Activated CD8-positive, alpha-beta memory T cell treated with anti-CD3 and anti-CD28 coated beads for 24 hours (primary cell): ENCODE data around the gene HMGCLL1.

Source experiments
- DNase-seq: peaks from one replicate; pipeline ENCODE4 v3.0.0-alpha.2; 2020

The HMGCLL1 gene

DNA sequence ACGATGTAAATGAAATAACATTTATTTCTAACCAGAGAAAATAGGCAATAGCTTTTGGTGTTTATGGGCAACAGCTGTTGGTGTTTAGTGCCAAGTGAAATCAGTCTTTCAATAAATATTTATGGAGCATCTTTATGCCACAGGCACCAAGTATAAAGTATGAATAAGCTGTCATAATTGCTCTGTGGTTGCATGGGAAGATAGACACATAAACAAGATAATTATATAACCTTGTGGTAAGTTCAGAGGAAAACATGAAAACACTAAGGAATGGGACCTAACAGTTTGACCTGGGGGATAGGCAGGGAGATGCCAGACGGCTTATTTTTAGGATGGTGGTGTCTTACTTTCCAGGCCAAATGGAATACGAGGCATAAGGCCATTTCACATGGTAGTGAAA is 140.8 kb downstream of the HMGCLL1 start:
- DNase-seq: no peak

DNA sequence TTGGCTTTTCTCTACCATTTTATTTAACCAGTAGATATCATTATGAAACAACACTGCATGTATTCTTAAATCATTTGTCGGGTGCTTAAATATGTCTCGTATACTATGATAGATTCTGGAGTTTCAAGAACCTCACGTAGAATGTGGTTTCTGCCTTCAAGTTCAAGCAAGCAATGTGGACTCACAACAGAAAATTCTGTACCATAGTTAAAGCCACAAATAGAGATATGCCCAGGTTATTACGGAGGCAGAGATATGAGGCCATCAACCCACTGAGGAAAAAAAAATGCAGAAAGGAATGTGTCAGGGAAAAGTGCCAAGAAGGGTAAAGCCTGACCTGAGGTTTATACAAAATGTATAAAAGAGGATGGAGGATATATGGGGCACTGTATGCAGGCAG is 141.9 kb downstream of the HMGCLL1 start:
- DNase-seq: no peak

DNA sequence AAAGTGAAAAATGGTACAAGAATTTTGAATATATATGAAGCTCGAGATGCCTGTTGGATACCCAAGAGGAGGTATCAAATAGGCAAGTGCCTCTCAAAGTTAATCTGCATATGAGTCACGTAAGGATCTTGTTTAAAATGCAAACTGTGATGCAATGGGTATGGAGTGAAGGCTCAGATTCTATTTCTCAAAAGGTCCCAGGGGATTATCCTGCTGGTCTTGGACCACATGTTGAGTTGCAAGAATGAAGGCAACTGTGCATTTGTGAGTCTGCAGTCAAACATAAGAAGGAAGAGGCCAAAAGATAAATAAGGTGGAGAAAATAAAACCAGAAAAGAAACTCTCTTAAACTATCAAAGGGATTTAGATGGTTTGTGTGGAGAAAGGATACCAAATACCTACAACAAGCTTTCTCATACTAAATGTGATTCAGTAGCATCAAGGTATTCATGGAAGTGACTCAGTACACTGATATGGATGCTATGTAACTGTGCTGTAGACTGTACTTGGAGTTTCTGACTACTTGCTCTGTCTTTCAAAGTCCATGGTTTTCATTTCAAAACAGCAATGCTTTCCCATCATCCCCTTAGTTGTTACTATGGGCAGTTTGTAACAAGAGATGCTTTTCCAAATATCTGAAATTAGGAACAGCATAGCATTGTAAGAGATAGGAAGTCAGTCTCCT is 145.4 kb downstream of the HMGCLL1 start:
- no peak for DNase-seq

DNA sequence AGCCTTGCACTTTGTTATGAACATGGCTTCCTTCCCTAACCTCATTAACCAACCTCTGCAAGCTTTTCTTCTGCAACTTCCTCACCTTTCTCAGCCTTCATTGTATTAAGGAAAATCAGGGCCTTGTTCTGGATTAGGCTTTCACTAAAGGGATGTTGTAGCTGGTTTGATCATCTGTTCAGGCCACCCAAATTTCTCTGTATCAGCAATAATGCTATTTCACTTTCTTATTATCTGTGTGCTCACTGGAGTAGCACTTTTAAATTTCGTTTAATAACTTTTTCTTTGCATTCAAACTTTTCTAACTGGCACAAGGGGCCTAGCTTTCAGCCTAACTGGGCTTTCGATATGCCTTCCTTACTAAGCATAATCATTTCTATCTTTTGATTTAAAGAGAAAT is 155.1 kb downstream of the HMGCLL1 start:
- no peak for DNase-seq

DNA sequence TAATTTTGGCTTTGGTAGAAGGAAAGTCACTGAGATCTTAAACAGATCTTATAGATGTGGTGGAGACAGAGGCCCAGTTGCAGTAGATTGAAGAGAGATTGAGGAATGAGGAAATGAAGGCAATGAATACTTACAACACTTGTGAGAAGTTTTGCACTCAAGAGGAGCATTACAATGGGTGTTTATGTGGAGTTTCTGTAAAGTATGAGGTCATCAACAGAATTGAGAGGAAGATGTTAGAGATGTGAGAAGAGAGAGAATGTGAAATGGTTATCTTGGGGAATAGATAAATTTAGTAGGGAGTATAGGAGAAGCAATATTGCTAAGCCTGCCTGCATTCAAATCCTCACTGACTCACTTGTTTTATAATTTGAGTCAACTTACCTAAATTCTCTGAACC is 168.3 kb downstream of the HMGCLL1 start:
- no peak for DNase-seq

DNA sequence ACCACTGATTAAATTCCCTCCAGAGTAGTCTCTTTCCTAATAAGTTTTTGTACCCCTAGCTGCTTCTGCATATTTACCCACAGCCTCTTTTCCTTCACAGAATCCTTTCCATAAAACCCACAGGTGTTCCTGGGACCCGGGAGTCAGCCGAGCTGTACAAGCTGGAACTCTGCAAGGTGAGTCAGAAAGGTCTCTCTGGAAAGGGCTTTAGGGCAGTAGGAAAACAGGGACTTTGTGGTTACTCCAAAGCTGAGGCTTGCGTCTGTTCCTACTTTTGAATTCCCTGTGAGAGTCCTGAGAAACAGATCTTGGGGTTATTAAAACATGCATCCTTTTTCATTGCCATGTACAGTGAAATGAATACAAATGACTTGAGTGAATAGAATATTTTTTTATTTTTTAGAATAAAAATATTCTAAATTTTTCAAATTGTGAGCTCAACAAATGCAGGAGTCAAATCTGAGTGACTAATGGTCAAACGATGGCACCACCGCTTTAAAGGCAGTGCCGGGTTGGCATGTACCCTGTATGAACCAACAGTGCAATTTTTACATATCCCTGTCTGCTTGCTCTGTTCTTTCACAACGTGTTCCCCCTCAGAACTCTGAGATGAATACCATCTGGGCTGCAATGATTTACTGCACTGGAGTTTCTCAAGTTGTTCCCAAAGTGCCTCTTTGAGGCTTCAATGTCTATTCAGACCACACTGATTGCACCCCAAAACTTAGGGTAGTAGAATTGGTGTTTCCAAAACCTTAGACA is 173.3 kb downstream of the HMGCLL1 start:
- DNase-seq: no peak

- DNase-seq: no peak
Observed at GRCh38 chr6:55399351-55399750, 179.6 kb downstream of the HMGCLL1 start.

GRCh38 chr6:55397986-55398385 is 181.0 kb downstream of the HMGCLL1 start:
- no peak for DNase-seq

GRCh38 chr6:55395871-55396270 is 183.1 kb downstream of the HMGCLL1 start:
- DNase-seq: no peak

DNA sequence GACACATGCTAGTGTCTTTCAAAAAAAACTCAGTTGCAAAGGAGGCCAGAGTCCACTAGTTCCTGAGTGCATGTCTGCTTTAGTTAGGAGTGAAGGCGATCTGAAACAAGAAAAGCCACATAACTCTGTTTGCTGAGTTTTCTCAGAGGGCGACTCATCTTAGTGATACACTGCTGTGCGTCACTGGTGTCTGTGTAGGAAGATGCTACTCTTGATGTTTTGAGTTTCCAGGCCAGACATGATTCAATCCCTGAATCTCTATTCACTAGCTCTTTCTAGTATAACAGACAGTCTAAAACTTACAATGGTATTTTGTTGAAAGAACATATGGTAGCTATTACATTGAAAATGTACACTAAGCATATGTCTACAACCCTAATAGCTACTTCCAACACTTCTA is 190.8 kb downstream of the HMGCLL1 start:
- no peak for DNase-seq
